PC-9 (cell line): ENCODE results near the gene SDK2.

ENCODE experiments used
- EZH2 ChIP-seq: fragments of 200-600 bp; sonication (generic); IDR thresholded peaks from 2 replicates; pipeline ENCODE4 v1.8.0; 2017; ENCODE audit warnings: antibody characterized with exemption, low read depth
- TF ChIP-seq, protein P1 (sequence below): fragments of 200-600 bp; sonication (generic); conservative IDR thresholded peaks from 2 replicates; pipeline ENCODE4 v1.6.1; 2017; ENCODE audit warnings: mixed run types, antibody characterized with exemption, mild to moderate bottlenecking, moderate library complexity

DNA sequence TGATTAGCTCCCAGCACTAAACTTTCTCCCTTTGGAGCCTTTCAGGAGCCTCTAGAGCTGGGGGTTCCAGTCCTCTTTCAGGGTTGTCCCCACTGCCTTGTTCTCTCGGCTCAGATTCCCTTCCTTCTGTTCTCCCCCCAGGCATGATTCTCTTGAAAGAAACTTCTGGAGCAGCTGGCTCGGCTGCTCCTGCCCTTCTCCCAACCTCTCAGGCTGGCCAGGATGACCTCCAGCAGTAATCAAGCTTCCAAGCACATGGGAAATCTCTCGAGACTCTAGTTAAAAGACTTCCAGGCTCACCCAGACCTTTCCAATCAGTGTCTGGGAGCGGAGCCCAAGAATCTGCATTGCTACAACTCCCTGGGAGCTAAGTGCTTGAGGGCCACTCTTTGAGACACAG is 3.6 kb downstream of the SDK2 start:
- TF ChIP-seq EZH2 = no peak
- TF ChIP-seq, protein P1, sequence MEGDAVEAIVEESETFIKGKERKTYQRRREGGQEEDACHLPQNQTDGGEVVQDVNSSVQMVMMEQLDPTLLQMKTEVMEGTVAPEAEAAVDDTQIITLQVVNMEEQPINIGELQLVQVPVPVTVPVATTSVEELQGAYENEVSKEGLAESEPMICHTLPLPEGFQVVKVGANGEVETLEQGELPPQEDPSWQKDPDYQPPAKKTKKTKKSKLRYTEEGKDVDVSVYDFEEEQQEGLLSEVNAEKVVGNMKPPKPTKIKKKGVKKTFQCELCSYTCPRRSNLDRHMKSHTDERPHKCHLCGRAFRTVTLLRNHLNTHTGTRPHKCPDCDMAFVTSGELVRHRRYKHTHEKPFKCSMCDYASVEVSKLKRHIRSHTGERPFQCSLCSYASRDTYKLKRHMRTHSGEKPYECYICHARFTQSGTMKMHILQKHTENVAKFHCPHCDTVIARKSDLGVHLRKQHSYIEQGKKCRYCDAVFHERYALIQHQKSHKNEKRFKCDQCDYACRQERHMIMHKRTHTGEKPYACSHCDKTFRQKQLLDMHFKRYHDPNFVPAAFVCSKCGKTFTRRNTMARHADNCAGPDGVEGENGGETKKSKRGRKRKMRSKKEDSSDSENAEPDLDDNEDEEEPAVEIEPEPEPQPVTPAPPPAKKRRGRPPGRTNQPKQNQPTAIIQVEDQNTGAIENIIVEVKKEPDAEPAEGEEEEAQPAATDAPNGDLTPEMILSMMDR = no peak
